PC-9 (cell line): ENCODE measurements around the gene TBC1D9B. TPM values are rescaled to one million over a fixed set of nuclear protein-coding genes. Genes with fewer than 3 reads are reported as not detected.
A peak's percentile ranks its signal among the peaks of the same experiment; 100 is the strongest.

Experiments
- BruUV-seq: library from RNA; stranded (reverse); fragments of 400-500 nt; replicated peaks from 2 replicates; lab custom pipeline; 2021; lab: Mats Ljungman, UMichigan
- CTCF ChIA-PET: fragments of 300-600 bp; sonication (Branson Sonifier 250); formaldehyde crosslinking; loops from one replicate; lab custom pipeline; 2022; ENCODE audit warnings: antibody characterized with exemption; lab: Charles Lee
- POLR2A ChIA-PET: fragments of 300-600 bp; sonication (Branson Sonifier 250); formaldehyde crosslinking; loops from one replicate; lab custom pipeline; 2022; ENCODE audit warnings: antibody characterized with exemption; ENCODE audit not compliant: unreplicated experiment; lab: Charles Lee
- DNase-seq, 2 experiments: peaks; one replicate each; pipeline versions ENCODE4 v3.0.0 to v3.0.0-alpha.2; 2015 to 2022; ENCODE audit warnings: mixed read lengths in 1 of 2
- H2AFZ ChIP-seq: fragments of 200-600 bp; sonication (generic); 2 replicates; pipeline ENCODE4 v1.8.1; 2017; ENCODE audit warnings: antibody characterized with exemption
- H3F3A ChIP-seq: fragments of 200-600 bp; sonication (generic); 2 replicates; pipeline ENCODE4 v1.8.1; 2017; ENCODE audit warnings: antibody characterized with exemption, mild to moderate bottlenecking, low read depth; ENCODE audit not compliant: insufficient read depth
- H3K27ac ChIP-seq: fragments of 200-600 bp; sonication (generic); 2 replicates; pipeline ENCODE4 v1.6.1; 2016; ENCODE audit warnings: mixed run types
- H3K27me3 ChIP-seq: fragments of 200-600 bp; sonication (generic); 2 replicates; pipeline ENCODE4 v1.6.1; 2016; ENCODE audit warnings: low read depth, mixed run types; ENCODE audit not compliant: insufficient read depth
- H3K36me3 ChIP-seq: fragments of 200-600 bp; sonication (generic); 2 replicates; pipeline ENCODE4 v1.6.1; 2016; ENCODE audit warnings: low read depth, mixed run types
- H3K4me1 ChIP-seq: fragments of 200-600 bp; sonication (generic); replicated peaks from 2 replicates; pipeline ENCODE4 v1.6.1; 2016; ENCODE audit warnings: mixed run types; ENCODE audit not compliant: insufficient read depth
- H3K4me2 ChIP-seq: fragments of 200-600 bp; sonication (generic); 2 replicates; pipeline ENCODE4 v1.6.1; 2017; ENCODE audit warnings: mixed run types
- H3K4me3 ChIP-seq: fragments of 200-600 bp; sonication (generic); 2 replicates; pipeline ENCODE4 v1.6.1; 2016; ENCODE audit warnings: mixed run types
- H3K79me2 ChIP-seq: fragments of 200-600 bp; sonication (generic); 2 replicates; pipeline ENCODE4 v1.6.1; 2017; ENCODE audit warnings: low read depth, mixed run types
- H3K9me2 ChIP-seq: fragments of 200-600 bp; sonication (generic); 2 replicates; pipeline ENCODE4 v1.8.1; 2017; ENCODE audit warnings: mild to moderate bottlenecking; ENCODE audit not compliant: insufficient read depth
- H3K9me3 ChIP-seq: fragments of 200-600 bp; sonication (generic); 2 replicates; pipeline ENCODE4 v1.8.1; 2016; ENCODE audit warnings: low read depth; ENCODE audit not compliant: insufficient read depth
- H4K20me1 ChIP-seq: fragments of 200-600 bp; sonication (generic); 2 replicates; pipeline ENCODE4 v1.8.1; 2017; ENCODE audit not compliant: insufficient read depth
- CTCF ChIP-seq: fragments of 200-600 bp; sonication (generic); conservative IDR thresholded peaks from 2 replicates; pipeline ENCODE4 v1.6.1; 2017; ENCODE audit warnings: mixed run types, antibody characterized with exemption, mild to moderate bottlenecking, moderate library complexity
- EZH2 ChIP-seq: fragments of 200-600 bp; sonication (generic); IDR thresholded peaks from 2 replicates; pipeline ENCODE4 v1.8.0; 2017; ENCODE audit warnings: antibody characterized with exemption, low read depth
- intact Hi-C: fragments of 100-400 bp; cut with micrococcal nuclease; formaldehyde crosslinking; loops from one replicate; pipeline ENCODE4 v1.10.0; 2022; ENCODE audit not compliant: unreplicated experiment
- total RNA-seq: library from RNA; stranded (reverse); gene quantifications from 2 replicates; pipeline ENCODE4 v1.2.3, GENCODE V29; 2021

TBC1D9B gene
- total RNA-seq, 1 experiment from 2014 or later = 118 TPM

- H3K79me2 ChIP-seq = no peaks in the 10 kb centered on the region
- H3K9me2 ChIP-seq = no peaks in the 10 kb centered on the region
- TSS peak; percentile 0 for BruUV-seq
- no peaks in the 10 kb centered on the region for H3K4me1 ChIP-seq
- H3K36me3 ChIP-seq = peaks cover 8% of the 10 kb centered on the region
- H3K27me3 ChIP-seq = no peaks in the 10 kb centered on the region
- no peak for TF ChIP-seq EZH2
- H3K4me3 ChIP-seq = no peak overlapping the region
- DNase-seq = no peak
- H3K9me3 ChIP-seq = no peaks in the 10 kb centered on the region
- peaks cover 54% of the 10 kb centered on the region for H3F3A ChIP-seq
- H4K20me1 ChIP-seq = peaks cover 41% of the 10 kb centered on the region
- H3K27ac ChIP-seq = peak overlapping the region; percentile 16; the same call in 1 of the 2 replicates
- intact Hi-C loops = no loop called here
- CTCF ChIA-PET = no interaction called here
- H3K4me2 ChIP-seq = no peak overlapping the region
- no peak overlapping the region for H2AFZ ChIP-seq
- POLR2A ChIA-PET = interaction anchor here (0.6 kb wide), 1 partner anchor 231 kb away, joined by 3 read pairs; the partner anchor contains the start of gene RNF130
Measured at GRCh38 chr5:179840321-179840720, 67.4 kb downstream of the TBC1D9B start.

- intact Hi-C loops = loop anchor here (5.0 kb wide), 2 partner anchors 42 to 77 kb away; no protein-coding TSS in a partner anchor
- H3K4me1 ChIP-seq = no peaks in the 10 kb centered on the region
- H3K9me3 ChIP-seq = no peaks in the 10 kb centered on the region
- no peak overlapping the region for H3K4me2 ChIP-seq
- peaks cover 8% of the 10 kb centered on the region for H3K36me3 ChIP-seq
- TF ChIP-seq CTCF (no peak), EZH2 (no peak)
- H4K20me1 ChIP-seq = peaks cover 41% of the 10 kb centered on the region
- H3K27me3 ChIP-seq = no peaks in the 10 kb centered on the region
- BruUV-seq = TSS peak; percentile 1
- H3F3A ChIP-seq = peaks cover 54% of the 10 kb centered on the region
- ChIA-PET CTCF (no interaction called here), POLR2A (interaction anchor here (0.6 to 0.7 kb wide), 2 partner anchors 16 to 232 kb away, joined by 3 to 6 read pairs; partner anchors contain the start of gene RNF130)
- H3K27ac ChIP-seq = peak overlapping the region; percentile 47
- no peak overlapping the region for H2AFZ ChIP-seq
- H3K9me2 ChIP-seq = no peaks in the 10 kb centered on the region
- H3K79me2 ChIP-seq = no peaks in the 10 kb centered on the region
- no peak for DNase-seq
- H3K4me3 ChIP-seq = no peak overlapping the region
Measured at GRCh38 chr5:179839328-179840256, 68.1 kb downstream of the TBC1D9B start.

GRCh38 chr5:179837076-179838011 lies 70.4 kb downstream of the TBC1D9B start:
- Histone ChIP-seq H3K27me3 (no peaks in the 10 kb centered on the region), H3K4me3 (no peak overlapping the region), H3K36me3 (peaks cover 24% of the 10 kb centered on the region), H3K27ac (peak overlapping the region; percentile 17; the same call in 1 of the 2 replicates), H3K79me2 (peaks cover 10% of the 10 kb centered on the region; the same call in 1 of the 2 replicates), H2AFZ (no peak overlapping the region), H4K20me1 (peaks cover 57% of the 10 kb centered on the region), H3K9me3 (no peaks in the 10 kb centered on the region), H3F3A (peaks cover 71% of the 10 kb centered on the region), H3K9me2 (no peaks in the 10 kb centered on the region), H3K4me1 (no peaks in the 10 kb centered on the region), H3K4me2 (no peak overlapping the region)
- POLR2A ChIA-PET = no interaction called here
- no TSS peak for BruUV-seq
- intact Hi-C loops = loop anchor here (5.0 kb wide), 2 partner anchors 40 to 75 kb away; no protein-coding TSS in a partner anchor
- CTCF ChIA-PET = no interaction called here
- no peak for DNase-seq
- TF ChIP-seq CTCF = no peak
- TF ChIP-seq EZH2 = no peak
